Epithelial cell of esophagus (primary cell): ENCODE data around the gene GPR135.

ENCODE experiments used
- DNase-seq: peaks from one replicate; pipeline ENCODE4 v3.0.0; 2010; ENCODE audit warnings: low read depth
- H3K4me3 ChIP-seq: 2 replicates; pipeline ENCODE4 v1.5.1; 2011; ENCODE audit warnings: mild to moderate bottlenecking, low read length, control low read depth
- CTCF ChIP-seq: IDR thresholded peaks from 2 replicates; pipeline ENCODE4 v1.5.1; 2011; ENCODE audit warnings: low read depth, mild to moderate bottlenecking, low read length, control low read depth, inconsistent platforms; ENCODE audit not compliant: insufficient read depth; ENCODE audit errors: missing control alignments

The GPR135 gene

GRCh38 chr14:59465316-59466135 is at the start of gene GPR135:
Gene GPR135, minus strand, starts transcription at chr14:59465380. Its CDS starts 154 bp downstream, at chr14:59465226.
- H3K4me3 ChIP-seq: peak within 1 kb of the TSS; percentile 41
- TF ChIP-seq CTCF: no peak
- DNase-seq: no peak

- TF ChIP-seq CTCF: peak; percentile 30
- no peak for DNase-seq
- no peak overlapping the region for H3K4me3 ChIP-seq
Measured at GRCh38 chr14:59511916-59512575, 46.9 kb upstream of the GPR135 start.

- DNase-seq: no peak
- H3K4me3 ChIP-seq: no peak overlapping the region
- no peak for TF ChIP-seq CTCF
Measured at GRCh38 chr14:59510966-59511365, 45.8 kb upstream of the GPR135 start.

GRCh38 chr14:59510001-59510400 is 44.8 kb upstream of the GPR135 start:
- TF ChIP-seq CTCF: no peak
- no peak for DNase-seq
- H3K4me3 ChIP-seq: no peak overlapping the region

- no peak for TF ChIP-seq CTCF
- H3K4me3 ChIP-seq: no peak overlapping the region
- no peak for DNase-seq
Measured at GRCh38 chr14:59509101-59509500, 43.9 kb upstream of the GPR135 start.

- no peak for TF ChIP-seq CTCF
- no peak overlapping the region for H3K4me3 ChIP-seq
- DNase-seq: peak; percentile 90
Measured at GRCh38 chr14:59507752-59508103, 42.5 kb upstream of the GPR135 start.
